GM23338 (cell line): Measurements from ENCODE around the gene SLC9A3. TPM values are rescaled to one million over a fixed set of nuclear protein-coding genes. Genes with fewer than 3 reads are reported as not detected.

ENCODE experiments used
- ATAC-seq: fragments of 200-7000 bp; cut with Tn5 transposase; 3 replicates; pipeline ENCODE4 v1.9.1; 2020
- DNase-seq: peaks from one replicate; pipeline ENCODE4 v3.0.0-alpha.2; 2015; ENCODE audit warnings: low spot score
- H2AFZ ChIP-seq: fragments of 200-600 bp; sonication (generic); 2 replicates; pipeline ENCODE4 v1.8.0; 2016; ENCODE audit warnings: antibody characterized with exemption, mild to moderate bottlenecking, moderate library complexity
- H3F3A ChIP-seq: fragments of 200-600 bp; sonication (generic); replicated peaks from 2 replicates; pipeline ENCODE4 v1.8.0; 2017; ENCODE audit warnings: antibody characterized with exemption, mixed run types, low read depth
- H3K27ac ChIP-seq: fragments of 200-600 bp; sonication (generic); 2 replicates; pipeline ENCODE4 v1.6.1; 2016; ENCODE audit warnings: low read depth
- H3K27me3 ChIP-seq: fragments of 200-600 bp; sonication (generic); 2 replicates; pipeline ENCODE4 v1.8.0; 2016; ENCODE audit warnings: mild to moderate bottlenecking, mixed run types, moderate library complexity; ENCODE audit not compliant: insufficient read depth
- H3K36me3 ChIP-seq: fragments of 200-600 bp; sonication (generic); 2 replicates; pipeline ENCODE4 v1.8.0; 2016; ENCODE audit warnings: mild to moderate bottlenecking; ENCODE audit not compliant: insufficient read depth
- H3K4me1 ChIP-seq: fragments of 200-600 bp; sonication (generic); 2 replicates; pipeline ENCODE4 v1.8.0; 2016; ENCODE audit warnings: mild to moderate bottlenecking, moderate library complexity; ENCODE audit not compliant: insufficient read depth
- H3K4me2 ChIP-seq: fragments of 200-600 bp; sonication (generic); 2 replicates; pipeline ENCODE4 v1.7.1; 2017; ENCODE audit warnings: mixed run types
- H3K4me3 ChIP-seq: fragments of 200-600 bp; sonication (generic); 2 replicates; pipeline ENCODE4 v1.6.1; 2016; ENCODE audit warnings: mixed run types
- H3K79me2 ChIP-seq: fragments of 200-600 bp; sonication (generic); replicated peaks from 2 replicates; pipeline ENCODE4 v1.8.0; 2017; ENCODE audit warnings: mild to moderate bottlenecking; ENCODE audit not compliant: insufficient read depth
- H3K9me2 ChIP-seq: fragments of 200-600 bp; sonication (generic); 2 replicates; pipeline ENCODE4 v1.8.0; 2017; ENCODE audit not compliant: insufficient read depth
- H4K20me1 ChIP-seq: fragments of 200-600 bp; sonication (generic); replicated peaks from 2 replicates; pipeline ENCODE4 v1.8.0; 2017; ENCODE audit warnings: mild to moderate bottlenecking; ENCODE audit not compliant: insufficient read depth
- H3K27ac Mint-ChIP-seq: 2 replicates; pipeline ENCODE4 v1.8.0; 2020; ENCODE audit warnings: inconsistent platforms, mild to moderate bottlenecking, moderate library complexity, mixed read lengths
- H3K27me3 Mint-ChIP-seq: 3 replicates; pipeline ENCODE4 v1.8.0; 2022; ENCODE audit warnings: low read depth, mild to moderate bottlenecking, moderate library complexity, mixed read lengths, inconsistent platforms; ENCODE audit not compliant: insufficient read depth, poor library complexity
- H3K36me3 Mint-ChIP-seq: 3 replicates; pipeline ENCODE4 v1.8.0; 2021; ENCODE audit warnings: low read depth, mild to moderate bottlenecking, inconsistent platforms, moderate library complexity, mixed read lengths
- H3K4me1 Mint-ChIP-seq: 3 replicates; pipeline ENCODE4 v1.8.0; 2020; ENCODE audit warnings: mild to moderate bottlenecking, inconsistent platforms, mixed read lengths
- H3K4me3 Mint-ChIP-seq: 3 replicates; pipeline ENCODE4 v1.8.0; 2021; ENCODE audit warnings: moderate library complexity, mild to moderate bottlenecking, inconsistent platforms, mixed read lengths
- H3K9me3 Mint-ChIP-seq: 3 replicates; pipeline ENCODE4 v1.8.0; 2020; ENCODE audit warnings: moderate library complexity, mild to moderate bottlenecking, inconsistent platforms, mixed read lengths
- CREB1 ChIP-seq: fragments of 250-450 bp; sonication (Bioruptor Pico); IDR thresholded peaks from 2 replicates; pipeline ENCODE4 v1.5.0; 2020; ENCODE audit warnings: low read depth, mild to moderate bottlenecking, moderate library complexity
- EZH2 ChIP-seq: fragments of 200-600 bp; sonication (generic); IDR thresholded peaks from one replicate; pipeline ENCODE4 v1.8.0; 2017; ENCODE audit warnings: antibody characterized with exemption, mild to moderate bottlenecking, low read depth; ENCODE audit not compliant: unreplicated experiment
- EZH2phosphoT487 ChIP-seq: fragments of 200-600 bp; sonication (generic); IDR thresholded peaks from one replicate; pipeline ENCODE4 v1.8.1; 2018; ENCODE audit warnings: antibody characterized with exemption; ENCODE audit not compliant: unreplicated experiment
- JUNB ChIP-seq: IDR thresholded peaks from one replicate; pipeline ENCODE4 v1.6.1; 2016; ENCODE audit warnings: antibody characterized with exemption; ENCODE audit not compliant: unreplicated experiment
- NANOG ChIP-seq: IDR thresholded peaks from 2 replicates; pipeline ENCODE4 v1.6.1; 2016; ENCODE audit warnings: antibody characterized with exemption, borderline replicate concordance
- POLR2AphosphoS5 ChIP-seq: IDR thresholded peaks from 2 replicates; pipeline ENCODE4 v1.6.1; 2016; ENCODE audit warnings: antibody characterized with exemption, low read depth
- ZNF114 ChIP-seq: fragments of 250-450 bp; sonication (Bioruptor Pico); IDR thresholded peaks from 2 replicates; pipeline ENCODE4 v1.5.0; 2020; ENCODE audit warnings: mild to moderate bottlenecking, moderate library complexity
- ZNF331 ChIP-seq: fragments of 250-450 bp; sonication (Bioruptor Pico); IDR thresholded peaks from 2 replicates; pipeline ENCODE4 v1.5.0; 2020; ENCODE audit warnings: low read depth, mild to moderate bottlenecking, moderate library complexity
- polyA plus RNA-seq: library from polyadenylated mRNA; unstranded; fragments of >200 nt; fragmentation: Nextera tagmentation; extraction: Ambion mirVana; gene quantifications from 2 replicates; pipeline ENCODE4 v1.2.1, GENCODE V29; 2016
- total RNA-seq: library from RNA; depleted of rRNA; stranded (reverse); fragments of >200 nt; shearing (Covaris generic); gene quantifications from 2 replicates; pipeline ENCODE4 v1.2.3, GENCODE V29; 2014
- TF ChIP-seq, protein P1 (sequence below): IDR thresholded peaks from 2 replicates; pipeline ENCODE4 v1.6.1; 2016; ENCODE audit warnings: antibody characterized with exemption
- TF ChIP-seq, protein P2 (sequence below), 2 experiments: fragments of 200-600 bp in 1 of 2; sonication (generic) in 1 of 2; conservative IDR thresholded peaks; 2 replicates each; pipeline versions ENCODE4 v1.5.1 to v1.6.1; 2016 to 2017; ENCODE audit warnings: antibody characterized with exemption in 2 of 2, low read depth in 2 of 2, mild to moderate bottlenecking in 2 of 2, moderate library complexity in 1 of 2
- TF ChIP-seq, protein P3 (sequence below): fragments of 250-450 bp; sonication (Bioruptor Pico); IDR thresholded peaks from 2 replicates; pipeline ENCODE4 v1.5.0; 2020; ENCODE audit warnings: mild to moderate bottlenecking, moderate library complexity
- TF ChIP-seq, protein P4 (sequence below): IDR thresholded peaks from one replicate; pipeline ENCODE4 v1.6.1; 2018; ENCODE audit warnings: antibody characterized with exemption; ENCODE audit not compliant: unreplicated experiment

The SLC9A3 gene
- total and polyA plus RNA-seq, 2 experiments from 2014 or later = 0.39 to 3.1 TPM

DNA sequence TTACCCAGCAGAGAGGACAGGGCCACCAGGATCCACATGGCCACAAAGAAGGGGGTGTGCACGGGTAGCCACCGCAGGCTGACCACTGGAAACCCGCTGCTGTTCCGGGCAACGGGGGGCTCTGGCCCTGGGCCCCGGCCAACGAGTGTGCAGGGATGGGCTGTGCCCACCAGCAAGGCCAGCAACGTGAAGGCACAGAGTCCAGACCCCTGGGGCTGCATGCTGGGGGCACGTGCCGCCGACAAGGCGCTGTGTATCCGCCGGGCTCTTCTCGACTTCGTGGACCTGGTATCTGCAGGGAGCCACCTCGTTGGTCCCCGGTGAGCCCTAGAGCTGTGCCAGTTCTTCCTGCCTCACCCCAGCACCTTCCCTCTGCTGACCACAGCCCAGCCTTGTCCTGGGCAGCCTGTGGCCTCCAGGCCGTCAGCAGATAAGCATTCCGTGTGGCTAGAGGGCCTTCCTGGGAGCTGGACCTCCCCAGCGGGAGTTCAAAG is 45.7 kb upstream of the SLC9A3 start:
- Mint-ChIP-seq H3K27me3 (peaks cover 17% of the 10 kb centered on the region), H3K9me3 (no peaks in the 10 kb centered on the region; the same call in 1 of the 3 replicates), H3K4me1 (no peaks in the 10 kb centered on the region; the same call in 1 of the 3 replicates), H3K4me3 (no peak overlapping the region), H3K27ac (no peak overlapping the region), H3K36me3 (no peaks in the 10 kb centered on the region; the same call in 2 of the 3 replicates)
- Histone ChIP-seq H3K79me2 (no peaks in the 10 kb centered on the region), H3K4me3 (no peak overlapping the region), H4K20me1 (no peaks in the 10 kb centered on the region), H3K36me3 (no peaks in the 10 kb centered on the region), H2AFZ (no peak overlapping the region; the same call in 1 of the 2 replicates), H3K27ac (no peak overlapping the region), H3K27me3 (peaks cover 14% of the 10 kb centered on the region), H3K4me1 (no peaks in the 10 kb centered on the region; the same call in 1 of the 2 replicates), H3K4me2 (no peak overlapping the region), H3K9me2 (no peaks in the 10 kb centered on the region), H3F3A (no peaks in the 10 kb centered on the region)
- TF ChIP-seq CREB1 = no peak
- no peak for TF ChIP-seq EZH2phosphoT487
- TF ChIP-seq, protein P1, sequence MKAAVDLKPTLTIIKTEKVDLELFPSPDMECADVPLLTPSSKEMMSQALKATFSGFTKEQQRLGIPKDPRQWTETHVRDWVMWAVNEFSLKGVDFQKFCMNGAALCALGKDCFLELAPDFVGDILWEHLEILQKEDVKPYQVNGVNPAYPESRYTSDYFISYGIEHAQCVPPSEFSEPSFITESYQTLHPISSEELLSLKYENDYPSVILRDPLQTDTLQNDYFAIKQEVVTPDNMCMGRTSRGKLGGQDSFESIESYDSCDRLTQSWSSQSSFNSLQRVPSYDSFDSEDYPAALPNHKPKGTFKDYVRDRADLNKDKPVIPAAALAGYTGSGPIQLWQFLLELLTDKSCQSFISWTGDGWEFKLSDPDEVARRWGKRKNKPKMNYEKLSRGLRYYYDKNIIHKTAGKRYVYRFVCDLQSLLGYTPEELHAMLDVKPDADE = no peak
- TF ChIP-seq, protein P2, sequence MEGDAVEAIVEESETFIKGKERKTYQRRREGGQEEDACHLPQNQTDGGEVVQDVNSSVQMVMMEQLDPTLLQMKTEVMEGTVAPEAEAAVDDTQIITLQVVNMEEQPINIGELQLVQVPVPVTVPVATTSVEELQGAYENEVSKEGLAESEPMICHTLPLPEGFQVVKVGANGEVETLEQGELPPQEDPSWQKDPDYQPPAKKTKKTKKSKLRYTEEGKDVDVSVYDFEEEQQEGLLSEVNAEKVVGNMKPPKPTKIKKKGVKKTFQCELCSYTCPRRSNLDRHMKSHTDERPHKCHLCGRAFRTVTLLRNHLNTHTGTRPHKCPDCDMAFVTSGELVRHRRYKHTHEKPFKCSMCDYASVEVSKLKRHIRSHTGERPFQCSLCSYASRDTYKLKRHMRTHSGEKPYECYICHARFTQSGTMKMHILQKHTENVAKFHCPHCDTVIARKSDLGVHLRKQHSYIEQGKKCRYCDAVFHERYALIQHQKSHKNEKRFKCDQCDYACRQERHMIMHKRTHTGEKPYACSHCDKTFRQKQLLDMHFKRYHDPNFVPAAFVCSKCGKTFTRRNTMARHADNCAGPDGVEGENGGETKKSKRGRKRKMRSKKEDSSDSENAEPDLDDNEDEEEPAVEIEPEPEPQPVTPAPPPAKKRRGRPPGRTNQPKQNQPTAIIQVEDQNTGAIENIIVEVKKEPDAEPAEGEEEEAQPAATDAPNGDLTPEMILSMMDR (conservative IDR thresholded peaks at IDR 0.05; ENCODE audit: low read depth in 2 of 2) = no peak
- TF ChIP-seq ZNF114 (CRISPR knock-in tag) = no peak
- TF ChIP-seq ZNF331 (CRISPR knock-in tag) = no peak
- TF ChIP-seq, protein P3, sequence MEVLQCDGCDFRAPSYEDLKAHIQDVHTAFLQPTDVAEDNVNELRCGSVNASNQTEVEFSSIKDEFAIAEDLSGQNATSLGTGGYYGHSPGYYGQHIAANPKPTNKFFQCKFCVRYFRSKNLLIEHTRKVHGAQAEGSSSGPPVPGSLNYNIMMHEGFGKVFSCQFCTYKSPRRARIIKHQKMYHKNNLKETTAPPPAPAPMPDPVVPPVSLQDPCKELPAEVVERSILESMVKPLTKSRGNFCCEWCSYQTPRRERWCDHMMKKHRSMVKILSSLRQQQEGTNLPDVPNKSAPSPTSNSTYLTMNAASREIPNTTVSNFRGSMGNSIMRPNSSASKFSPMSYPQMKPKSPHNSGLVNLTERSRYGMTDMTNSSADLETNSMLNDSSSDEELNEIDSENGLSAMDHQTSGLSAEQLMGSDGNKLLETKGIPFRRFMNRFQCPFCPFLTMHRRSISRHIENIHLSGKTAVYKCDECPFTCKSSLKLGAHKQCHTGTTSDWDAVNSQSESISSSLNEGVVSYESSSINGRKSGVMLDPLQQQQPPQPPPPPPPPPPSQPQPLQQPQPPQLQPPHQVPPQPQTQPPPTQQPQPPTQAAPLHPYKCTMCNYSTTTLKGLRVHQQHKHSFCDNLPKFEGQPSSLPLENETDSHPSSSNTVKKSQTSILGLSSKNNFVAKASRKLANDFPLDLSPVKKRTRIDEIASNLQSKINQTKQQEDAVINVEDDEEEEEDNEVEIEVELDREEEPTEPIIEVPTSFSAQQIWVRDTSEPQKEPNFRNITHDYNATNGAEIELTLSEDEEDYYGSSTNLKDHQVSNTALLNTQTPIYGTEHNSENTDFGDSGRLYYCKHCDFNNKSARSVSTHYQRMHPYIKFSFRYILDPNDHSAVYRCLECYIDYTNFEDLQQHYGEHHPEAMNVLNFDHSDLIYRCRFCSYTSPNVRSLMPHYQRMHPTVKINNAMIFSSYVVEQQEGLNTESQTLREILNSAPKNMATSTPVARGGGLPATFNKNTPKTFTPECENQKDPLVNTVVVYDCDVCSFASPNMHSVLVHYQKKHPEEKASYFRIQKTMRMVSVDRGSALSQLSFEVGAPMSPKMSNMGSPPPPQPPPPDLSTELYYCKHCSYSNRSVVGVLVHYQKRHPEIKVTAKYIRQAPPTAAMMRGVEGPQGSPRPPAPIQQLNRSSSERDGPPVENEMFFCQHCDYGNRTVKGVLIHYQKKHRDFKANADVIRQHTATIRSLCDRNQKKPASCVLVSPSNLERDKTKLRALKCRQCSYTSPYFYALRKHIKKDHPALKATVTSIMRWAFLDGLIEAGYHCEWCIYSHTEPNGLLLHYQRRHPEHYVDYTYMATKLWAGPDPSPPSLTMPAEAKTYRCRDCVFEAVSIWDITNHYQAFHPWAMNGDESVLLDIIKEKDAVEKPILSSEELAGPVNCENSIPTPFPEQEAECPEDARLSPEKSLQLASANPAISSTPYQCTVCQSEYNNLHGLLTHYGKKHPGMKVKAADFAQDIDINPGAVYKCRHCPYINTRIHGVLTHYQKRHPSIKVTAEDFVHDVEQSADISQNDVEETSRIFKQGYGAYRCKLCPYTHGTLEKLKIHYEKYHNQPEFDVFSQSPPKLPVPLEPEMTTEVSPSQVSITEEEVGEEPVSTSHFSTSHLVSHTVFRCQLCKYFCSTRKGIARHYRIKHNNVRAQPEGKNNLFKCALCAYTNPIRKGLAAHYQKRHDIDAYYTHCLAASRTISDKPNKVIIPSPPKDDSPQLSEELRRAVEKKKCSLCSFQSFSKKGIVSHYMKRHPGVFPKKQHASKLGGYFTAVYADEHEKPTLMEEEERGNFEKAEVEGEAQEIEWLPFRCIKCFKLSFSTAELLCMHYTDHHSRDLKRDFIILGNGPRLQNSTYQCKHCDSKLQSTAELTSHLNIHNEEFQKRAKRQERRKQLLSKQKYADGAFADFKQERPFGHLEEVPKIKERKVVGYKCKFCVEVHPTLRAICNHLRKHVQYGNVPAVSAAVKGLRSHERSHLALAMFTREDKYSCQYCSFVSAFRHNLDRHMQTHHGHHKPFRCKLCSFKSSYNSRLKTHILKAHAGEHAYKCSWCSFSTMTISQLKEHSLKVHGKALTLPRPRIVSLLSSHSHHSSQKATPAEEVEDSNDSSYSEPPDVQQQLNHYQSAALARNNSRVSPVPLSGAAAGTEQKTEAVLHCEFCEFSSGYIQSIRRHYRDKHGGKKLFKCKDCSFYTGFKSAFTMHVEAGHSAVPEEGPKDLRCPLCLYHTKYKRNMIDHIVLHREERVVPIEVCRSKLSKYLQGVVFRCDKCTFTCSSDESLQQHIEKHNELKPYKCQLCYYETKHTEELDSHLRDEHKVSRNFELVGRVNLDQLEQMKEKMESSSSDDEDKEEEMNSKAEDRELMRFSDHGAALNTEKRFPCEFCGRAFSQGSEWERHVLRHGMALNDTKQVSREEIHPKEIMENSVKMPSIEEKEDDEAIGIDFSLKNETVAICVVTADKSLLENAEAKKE (CRISPR knock-in tag) = no peak
- TF ChIP-seq JUNB = no peak
- no peak for TF ChIP-seq NANOG
- TF ChIP-seq, protein P4, sequence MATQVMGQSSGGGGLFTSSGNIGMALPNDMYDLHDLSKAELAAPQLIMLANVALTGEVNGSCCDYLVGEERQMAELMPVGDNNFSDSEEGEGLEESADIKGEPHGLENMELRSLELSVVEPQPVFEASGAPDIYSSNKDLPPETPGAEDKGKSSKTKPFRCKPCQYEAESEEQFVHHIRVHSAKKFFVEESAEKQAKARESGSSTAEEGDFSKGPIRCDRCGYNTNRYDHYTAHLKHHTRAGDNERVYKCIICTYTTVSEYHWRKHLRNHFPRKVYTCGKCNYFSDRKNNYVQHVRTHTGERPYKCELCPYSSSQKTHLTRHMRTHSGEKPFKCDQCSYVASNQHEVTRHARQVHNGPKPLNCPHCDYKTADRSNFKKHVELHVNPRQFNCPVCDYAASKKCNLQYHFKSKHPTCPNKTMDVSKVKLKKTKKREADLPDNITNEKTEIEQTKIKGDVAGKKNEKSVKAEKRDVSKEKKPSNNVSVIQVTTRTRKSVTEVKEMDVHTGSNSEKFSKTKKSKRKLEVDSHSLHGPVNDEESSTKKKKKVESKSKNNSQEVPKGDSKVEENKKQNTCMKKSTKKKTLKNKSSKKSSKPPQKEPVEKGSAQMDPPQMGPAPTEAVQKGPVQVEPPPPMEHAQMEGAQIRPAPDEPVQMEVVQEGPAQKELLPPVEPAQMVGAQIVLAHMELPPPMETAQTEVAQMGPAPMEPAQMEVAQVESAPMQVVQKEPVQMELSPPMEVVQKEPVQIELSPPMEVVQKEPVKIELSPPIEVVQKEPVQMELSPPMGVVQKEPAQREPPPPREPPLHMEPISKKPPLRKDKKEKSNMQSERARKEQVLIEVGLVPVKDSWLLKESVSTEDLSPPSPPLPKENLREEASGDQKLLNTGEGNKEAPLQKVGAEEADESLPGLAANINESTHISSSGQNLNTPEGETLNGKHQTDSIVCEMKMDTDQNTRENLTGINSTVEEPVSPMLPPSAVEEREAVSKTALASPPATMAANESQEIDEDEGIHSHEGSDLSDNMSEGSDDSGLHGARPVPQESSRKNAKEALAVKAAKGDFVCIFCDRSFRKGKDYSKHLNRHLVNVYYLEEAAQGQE = no peak
- TF ChIP-seq POLR2AphosphoS5 = no peak
- TF ChIP-seq EZH2 = no peak
- ATAC-seq (no peak), DNase-seq (no peak)
